ENCODE measurements around the gene HSPA4. TPM values are rescaled to one million over a fixed set of nuclear protein-coding genes. Genes with fewer than 3 reads are reported as not detected.

Gene HSPA4
- total and polyA plus RNA-seq, 2 experiments from 2014 or later: 340 to 343 TPM

DNA sequence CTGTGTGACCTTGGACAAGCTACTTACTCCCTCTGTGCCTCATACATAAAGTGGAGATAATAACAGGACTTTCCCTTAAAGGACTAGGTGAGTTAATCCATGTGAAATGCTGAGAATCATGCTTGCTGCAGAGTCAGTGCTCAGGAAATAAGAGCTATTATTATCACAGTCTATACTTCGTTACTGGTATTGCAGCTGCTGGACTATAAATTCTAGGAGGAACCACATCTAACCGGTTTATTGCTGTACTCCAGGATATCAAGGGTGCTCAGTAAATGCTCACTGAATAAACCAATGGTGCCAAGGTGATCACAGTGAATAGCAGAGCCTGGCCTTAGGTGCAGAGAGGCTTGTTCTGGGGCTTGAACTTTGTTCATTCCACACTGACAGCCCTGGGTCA is 69.3 kb downstream of the HSPA4 start:
- no peak overlapping the region for H3K4me3 Mint-ChIP-seq
- H3K4me1 Mint-ChIP-seq: no peaks in the 10 kb centered on the region; the same call in 1 of the 3 replicates
- H3K79me2 ChIP-seq (replicated peaks; ENCODE audit: insufficient read depth): no peaks in the 10 kb centered on the region
- H3K27ac Mint-ChIP-seq: no peak overlapping the region
- no peak overlapping the region for H3K4me3 ChIP-seq
- ATAC-seq (no peak), DNase-seq (ENCODE audit: low spot score) (no peak)
- TF ChIP-seq, protein P1, sequence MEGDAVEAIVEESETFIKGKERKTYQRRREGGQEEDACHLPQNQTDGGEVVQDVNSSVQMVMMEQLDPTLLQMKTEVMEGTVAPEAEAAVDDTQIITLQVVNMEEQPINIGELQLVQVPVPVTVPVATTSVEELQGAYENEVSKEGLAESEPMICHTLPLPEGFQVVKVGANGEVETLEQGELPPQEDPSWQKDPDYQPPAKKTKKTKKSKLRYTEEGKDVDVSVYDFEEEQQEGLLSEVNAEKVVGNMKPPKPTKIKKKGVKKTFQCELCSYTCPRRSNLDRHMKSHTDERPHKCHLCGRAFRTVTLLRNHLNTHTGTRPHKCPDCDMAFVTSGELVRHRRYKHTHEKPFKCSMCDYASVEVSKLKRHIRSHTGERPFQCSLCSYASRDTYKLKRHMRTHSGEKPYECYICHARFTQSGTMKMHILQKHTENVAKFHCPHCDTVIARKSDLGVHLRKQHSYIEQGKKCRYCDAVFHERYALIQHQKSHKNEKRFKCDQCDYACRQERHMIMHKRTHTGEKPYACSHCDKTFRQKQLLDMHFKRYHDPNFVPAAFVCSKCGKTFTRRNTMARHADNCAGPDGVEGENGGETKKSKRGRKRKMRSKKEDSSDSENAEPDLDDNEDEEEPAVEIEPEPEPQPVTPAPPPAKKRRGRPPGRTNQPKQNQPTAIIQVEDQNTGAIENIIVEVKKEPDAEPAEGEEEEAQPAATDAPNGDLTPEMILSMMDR (conservative IDR thresholded peaks at IDR 0.05; ENCODE audit: low read depth in 2 of 2): no peak
- TF ChIP-seq, protein P2, sequence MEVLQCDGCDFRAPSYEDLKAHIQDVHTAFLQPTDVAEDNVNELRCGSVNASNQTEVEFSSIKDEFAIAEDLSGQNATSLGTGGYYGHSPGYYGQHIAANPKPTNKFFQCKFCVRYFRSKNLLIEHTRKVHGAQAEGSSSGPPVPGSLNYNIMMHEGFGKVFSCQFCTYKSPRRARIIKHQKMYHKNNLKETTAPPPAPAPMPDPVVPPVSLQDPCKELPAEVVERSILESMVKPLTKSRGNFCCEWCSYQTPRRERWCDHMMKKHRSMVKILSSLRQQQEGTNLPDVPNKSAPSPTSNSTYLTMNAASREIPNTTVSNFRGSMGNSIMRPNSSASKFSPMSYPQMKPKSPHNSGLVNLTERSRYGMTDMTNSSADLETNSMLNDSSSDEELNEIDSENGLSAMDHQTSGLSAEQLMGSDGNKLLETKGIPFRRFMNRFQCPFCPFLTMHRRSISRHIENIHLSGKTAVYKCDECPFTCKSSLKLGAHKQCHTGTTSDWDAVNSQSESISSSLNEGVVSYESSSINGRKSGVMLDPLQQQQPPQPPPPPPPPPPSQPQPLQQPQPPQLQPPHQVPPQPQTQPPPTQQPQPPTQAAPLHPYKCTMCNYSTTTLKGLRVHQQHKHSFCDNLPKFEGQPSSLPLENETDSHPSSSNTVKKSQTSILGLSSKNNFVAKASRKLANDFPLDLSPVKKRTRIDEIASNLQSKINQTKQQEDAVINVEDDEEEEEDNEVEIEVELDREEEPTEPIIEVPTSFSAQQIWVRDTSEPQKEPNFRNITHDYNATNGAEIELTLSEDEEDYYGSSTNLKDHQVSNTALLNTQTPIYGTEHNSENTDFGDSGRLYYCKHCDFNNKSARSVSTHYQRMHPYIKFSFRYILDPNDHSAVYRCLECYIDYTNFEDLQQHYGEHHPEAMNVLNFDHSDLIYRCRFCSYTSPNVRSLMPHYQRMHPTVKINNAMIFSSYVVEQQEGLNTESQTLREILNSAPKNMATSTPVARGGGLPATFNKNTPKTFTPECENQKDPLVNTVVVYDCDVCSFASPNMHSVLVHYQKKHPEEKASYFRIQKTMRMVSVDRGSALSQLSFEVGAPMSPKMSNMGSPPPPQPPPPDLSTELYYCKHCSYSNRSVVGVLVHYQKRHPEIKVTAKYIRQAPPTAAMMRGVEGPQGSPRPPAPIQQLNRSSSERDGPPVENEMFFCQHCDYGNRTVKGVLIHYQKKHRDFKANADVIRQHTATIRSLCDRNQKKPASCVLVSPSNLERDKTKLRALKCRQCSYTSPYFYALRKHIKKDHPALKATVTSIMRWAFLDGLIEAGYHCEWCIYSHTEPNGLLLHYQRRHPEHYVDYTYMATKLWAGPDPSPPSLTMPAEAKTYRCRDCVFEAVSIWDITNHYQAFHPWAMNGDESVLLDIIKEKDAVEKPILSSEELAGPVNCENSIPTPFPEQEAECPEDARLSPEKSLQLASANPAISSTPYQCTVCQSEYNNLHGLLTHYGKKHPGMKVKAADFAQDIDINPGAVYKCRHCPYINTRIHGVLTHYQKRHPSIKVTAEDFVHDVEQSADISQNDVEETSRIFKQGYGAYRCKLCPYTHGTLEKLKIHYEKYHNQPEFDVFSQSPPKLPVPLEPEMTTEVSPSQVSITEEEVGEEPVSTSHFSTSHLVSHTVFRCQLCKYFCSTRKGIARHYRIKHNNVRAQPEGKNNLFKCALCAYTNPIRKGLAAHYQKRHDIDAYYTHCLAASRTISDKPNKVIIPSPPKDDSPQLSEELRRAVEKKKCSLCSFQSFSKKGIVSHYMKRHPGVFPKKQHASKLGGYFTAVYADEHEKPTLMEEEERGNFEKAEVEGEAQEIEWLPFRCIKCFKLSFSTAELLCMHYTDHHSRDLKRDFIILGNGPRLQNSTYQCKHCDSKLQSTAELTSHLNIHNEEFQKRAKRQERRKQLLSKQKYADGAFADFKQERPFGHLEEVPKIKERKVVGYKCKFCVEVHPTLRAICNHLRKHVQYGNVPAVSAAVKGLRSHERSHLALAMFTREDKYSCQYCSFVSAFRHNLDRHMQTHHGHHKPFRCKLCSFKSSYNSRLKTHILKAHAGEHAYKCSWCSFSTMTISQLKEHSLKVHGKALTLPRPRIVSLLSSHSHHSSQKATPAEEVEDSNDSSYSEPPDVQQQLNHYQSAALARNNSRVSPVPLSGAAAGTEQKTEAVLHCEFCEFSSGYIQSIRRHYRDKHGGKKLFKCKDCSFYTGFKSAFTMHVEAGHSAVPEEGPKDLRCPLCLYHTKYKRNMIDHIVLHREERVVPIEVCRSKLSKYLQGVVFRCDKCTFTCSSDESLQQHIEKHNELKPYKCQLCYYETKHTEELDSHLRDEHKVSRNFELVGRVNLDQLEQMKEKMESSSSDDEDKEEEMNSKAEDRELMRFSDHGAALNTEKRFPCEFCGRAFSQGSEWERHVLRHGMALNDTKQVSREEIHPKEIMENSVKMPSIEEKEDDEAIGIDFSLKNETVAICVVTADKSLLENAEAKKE (CRISPR knock-in tag; IDR thresholded peaks at IDR 0.05): no peak
- TF ChIP-seq NANOG (IDR thresholded peaks at IDR 0.05; ENCODE audit: borderline replicate concordance) (no peak), ZNF114 (CRISPR knock-in tag; IDR thresholded peaks at IDR 0.05) (no peak), JUNB (IDR thresholded peaks at IDR 0.05; ENCODE audit: unreplicated experiment) (no peak), EZH2phosphoT487 (IDR thresholded peaks at IDR 0.05; ENCODE audit: unreplicated experiment) (no peak), EZH2 (IDR thresholded peaks at IDR 0.05; ENCODE audit: low read depth, unreplicated experiment) (no peak), STAT1 (IDR thresholded peaks at IDR 0.05; ENCODE audit: unreplicated experiment) (no peak), ZNF331 (CRISPR knock-in tag; IDR thresholded peaks at IDR 0.05; ENCODE audit: low read depth) (no peak), CREB1 (CRISPR knock-in tag; IDR thresholded peaks at IDR 0.05; ENCODE audit: low read depth) (no peak), POLR2AphosphoS5 (IDR thresholded peaks at IDR 0.05; ENCODE audit: low read depth) (no peak)
- TF ChIP-seq, protein P3, sequence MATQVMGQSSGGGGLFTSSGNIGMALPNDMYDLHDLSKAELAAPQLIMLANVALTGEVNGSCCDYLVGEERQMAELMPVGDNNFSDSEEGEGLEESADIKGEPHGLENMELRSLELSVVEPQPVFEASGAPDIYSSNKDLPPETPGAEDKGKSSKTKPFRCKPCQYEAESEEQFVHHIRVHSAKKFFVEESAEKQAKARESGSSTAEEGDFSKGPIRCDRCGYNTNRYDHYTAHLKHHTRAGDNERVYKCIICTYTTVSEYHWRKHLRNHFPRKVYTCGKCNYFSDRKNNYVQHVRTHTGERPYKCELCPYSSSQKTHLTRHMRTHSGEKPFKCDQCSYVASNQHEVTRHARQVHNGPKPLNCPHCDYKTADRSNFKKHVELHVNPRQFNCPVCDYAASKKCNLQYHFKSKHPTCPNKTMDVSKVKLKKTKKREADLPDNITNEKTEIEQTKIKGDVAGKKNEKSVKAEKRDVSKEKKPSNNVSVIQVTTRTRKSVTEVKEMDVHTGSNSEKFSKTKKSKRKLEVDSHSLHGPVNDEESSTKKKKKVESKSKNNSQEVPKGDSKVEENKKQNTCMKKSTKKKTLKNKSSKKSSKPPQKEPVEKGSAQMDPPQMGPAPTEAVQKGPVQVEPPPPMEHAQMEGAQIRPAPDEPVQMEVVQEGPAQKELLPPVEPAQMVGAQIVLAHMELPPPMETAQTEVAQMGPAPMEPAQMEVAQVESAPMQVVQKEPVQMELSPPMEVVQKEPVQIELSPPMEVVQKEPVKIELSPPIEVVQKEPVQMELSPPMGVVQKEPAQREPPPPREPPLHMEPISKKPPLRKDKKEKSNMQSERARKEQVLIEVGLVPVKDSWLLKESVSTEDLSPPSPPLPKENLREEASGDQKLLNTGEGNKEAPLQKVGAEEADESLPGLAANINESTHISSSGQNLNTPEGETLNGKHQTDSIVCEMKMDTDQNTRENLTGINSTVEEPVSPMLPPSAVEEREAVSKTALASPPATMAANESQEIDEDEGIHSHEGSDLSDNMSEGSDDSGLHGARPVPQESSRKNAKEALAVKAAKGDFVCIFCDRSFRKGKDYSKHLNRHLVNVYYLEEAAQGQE (IDR thresholded peaks at IDR 0.05; ENCODE audit: unreplicated experiment): no peak
- TF ChIP-seq, protein P4, sequence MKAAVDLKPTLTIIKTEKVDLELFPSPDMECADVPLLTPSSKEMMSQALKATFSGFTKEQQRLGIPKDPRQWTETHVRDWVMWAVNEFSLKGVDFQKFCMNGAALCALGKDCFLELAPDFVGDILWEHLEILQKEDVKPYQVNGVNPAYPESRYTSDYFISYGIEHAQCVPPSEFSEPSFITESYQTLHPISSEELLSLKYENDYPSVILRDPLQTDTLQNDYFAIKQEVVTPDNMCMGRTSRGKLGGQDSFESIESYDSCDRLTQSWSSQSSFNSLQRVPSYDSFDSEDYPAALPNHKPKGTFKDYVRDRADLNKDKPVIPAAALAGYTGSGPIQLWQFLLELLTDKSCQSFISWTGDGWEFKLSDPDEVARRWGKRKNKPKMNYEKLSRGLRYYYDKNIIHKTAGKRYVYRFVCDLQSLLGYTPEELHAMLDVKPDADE (IDR thresholded peaks at IDR 0.05): no peak
- H3K9me3 Mint-ChIP-seq: no peaks in the 10 kb centered on the region; the same call in 2 of the 3 replicates
- H4K20me1 ChIP-seq (replicated peaks; ENCODE audit: insufficient read depth): no peaks in the 10 kb centered on the region
- no peaks in the 10 kb centered on the region for H3F3A ChIP-seq (replicated peaks; ENCODE audit: low read depth)
- no peaks in the 10 kb centered on the region for H3K4me1 ChIP-seq (ENCODE audit: insufficient read depth)
- no peaks in the 10 kb centered on the region for H3K36me3 ChIP-seq (ENCODE audit: insufficient read depth)
- H2AFZ ChIP-seq: no peak overlapping the region
- H3K27ac ChIP-seq (ENCODE audit: low read depth): no peak overlapping the region
- H3K36me3 Mint-ChIP-seq (ENCODE audit: low read depth): no peaks in the 10 kb centered on the region
- no peaks in the 10 kb centered on the region for H3K27me3 ChIP-seq (ENCODE audit: insufficient read depth)
- no peaks in the 10 kb centered on the region for H3K9me2 ChIP-seq (ENCODE audit: insufficient read depth)
- no peak overlapping the region for H3K4me2 ChIP-seq
- H3K27me3 Mint-ChIP-seq (ENCODE audit: insufficient read depth, low read depth, poor library complexity): no peaks in the 10 kb centered on the region
